Left renal cortex interstitium (tissue), 4 donors: ENCODE results near the gene CCDC171. TPM values are rescaled to one million over a fixed set of nuclear protein-coding genes. Genes with fewer than 3 reads are reported as not detected.

ENCODE experiments used
- polyA plus RNA-seq, 4 donors: library from polyadenylated mRNA; unstranded; fragments of 120-200 nt; gene quantifications; one replicate each; pipeline ENCODE4 v1.2.1, GENCODE V29; 2013; ENCODE audit not compliant: insufficient read length in 4 of 4

CCDC171 gene
- polyA plus RNA-seq, 4 donors: 4.3 to 6.6 (median 5.4) TPM

Other genes with a start within 250 kb of the CCDC171 start
- 10 to 100 TPM in 1 of 4 donors, 1 to 10 TPM in 3; 6.2 to 10.5 (median 7.9) TPM for gene TTC39B, start 245.8 kb upstream of the CCDC171 start, polyA plus RNA-seq
- gene SNAPC3, start 130.2 kb upstream of the CCDC171 start, polyA plus RNA-seq: 10 to 100 TPM; 38.4 to 60.0 (median 44.9) TPM
- gene PSIP1, start 42.1 kb upstream of the CCDC171 start, polyA plus RNA-seq: 100 to 1,000 TPM; 184 to 220 (median 206) TPM